ENCODE data around the gene ITFG1.

The ITFG1 gene

DNA sequence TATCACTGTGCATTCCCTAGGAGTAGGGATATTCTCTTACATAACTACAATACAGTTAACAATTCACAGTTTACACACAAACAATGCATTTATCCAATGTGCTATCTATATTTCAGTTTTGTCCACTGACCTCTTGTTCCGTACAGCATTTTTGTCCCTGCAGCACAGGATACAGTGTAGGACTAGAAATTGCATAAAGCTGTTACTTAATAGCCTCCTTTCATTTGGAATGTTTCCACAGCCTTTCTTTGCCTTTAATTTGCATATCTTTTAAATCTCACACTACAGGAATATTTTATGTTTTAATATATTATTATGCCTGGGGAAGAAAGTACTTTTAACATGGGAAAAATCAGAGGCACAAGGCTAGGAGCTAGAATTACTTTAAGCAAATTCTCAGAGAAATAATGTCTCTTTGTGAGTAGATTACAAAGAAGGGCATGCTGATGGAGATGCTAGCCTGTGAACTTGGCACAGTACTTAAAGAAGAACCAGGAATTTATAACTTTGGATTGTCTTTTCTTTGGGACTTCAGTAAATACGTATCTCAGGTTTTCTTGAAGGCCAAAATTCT, 144.3 kb downstream of the ITFG1 start:
- no peak overlapping the region for H3K27ac Mint-ChIP-seq

DNA sequence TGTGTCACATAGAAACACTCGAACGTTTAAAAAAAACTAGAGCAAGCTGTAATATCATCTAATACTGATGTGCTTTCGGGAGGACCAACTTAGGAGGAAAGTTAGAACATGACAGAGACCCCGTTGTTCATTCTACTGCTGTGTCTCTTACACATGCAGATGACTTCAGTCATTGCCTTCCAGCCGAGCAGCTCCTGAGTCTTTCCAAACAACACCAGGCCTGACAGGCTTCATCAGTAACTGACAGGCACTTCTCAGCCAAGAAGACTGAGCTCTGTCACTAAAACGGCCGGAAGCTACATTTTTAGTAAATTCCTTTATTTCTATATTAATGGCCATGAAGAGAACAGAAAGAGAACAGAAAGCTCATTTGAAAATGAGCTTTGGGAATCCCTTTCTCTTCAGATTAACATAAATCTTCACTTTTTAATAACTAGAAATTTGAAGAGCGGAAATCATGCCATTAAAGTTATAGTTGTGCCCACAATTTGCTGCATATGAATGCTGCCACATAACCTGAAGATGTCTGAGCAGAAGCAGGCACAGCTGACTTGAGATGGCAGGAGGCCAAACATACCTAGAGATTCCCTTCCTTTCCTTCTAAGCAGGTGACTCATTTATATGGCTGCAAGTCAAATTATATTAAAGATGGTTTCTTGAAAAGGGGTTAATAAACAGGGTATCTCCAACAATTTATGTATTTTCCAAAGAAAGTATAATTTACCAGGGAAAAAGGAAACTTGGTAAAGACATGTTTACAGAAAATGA, 148.9 kb downstream of the ITFG1 start:
- Mint-ChIP-seq H3K4me1 (ENCODE audit: low read depth) (no peaks in the 10 kb centered on the region), H3K27me3 (no peaks in the 10 kb centered on the region), H3K36me3 (ENCODE audit: low read depth) (peaks cover 13% of the 10 kb centered on the region), H3K9me3 (no peaks in the 10 kb centered on the region), H3K4me3 (no peak overlapping the region), H3K27ac (no peak overlapping the region)
- intact Hi-C loops (cut with micrococcal nuclease) = no loop called here

More for the DNA sequence above, 144.3 kb downstream of the ITFG1 start:
- H3K27me3 Mint-ChIP-seq = no peaks in the 10 kb centered on the region
- H3K4me1 Mint-ChIP-seq (ENCODE audit: low read depth) = no peaks in the 10 kb centered on the region
- no peak overlapping the region for H3K4me3 Mint-ChIP-seq
- no peaks in the 10 kb centered on the region for H3K9me3 Mint-ChIP-seq
- intact Hi-C loops (cut with micrococcal nuclease) = no loop called here
- H3K36me3 Mint-ChIP-seq (ENCODE audit: low read depth) = no peaks in the 10 kb centered on the region

DNA sequence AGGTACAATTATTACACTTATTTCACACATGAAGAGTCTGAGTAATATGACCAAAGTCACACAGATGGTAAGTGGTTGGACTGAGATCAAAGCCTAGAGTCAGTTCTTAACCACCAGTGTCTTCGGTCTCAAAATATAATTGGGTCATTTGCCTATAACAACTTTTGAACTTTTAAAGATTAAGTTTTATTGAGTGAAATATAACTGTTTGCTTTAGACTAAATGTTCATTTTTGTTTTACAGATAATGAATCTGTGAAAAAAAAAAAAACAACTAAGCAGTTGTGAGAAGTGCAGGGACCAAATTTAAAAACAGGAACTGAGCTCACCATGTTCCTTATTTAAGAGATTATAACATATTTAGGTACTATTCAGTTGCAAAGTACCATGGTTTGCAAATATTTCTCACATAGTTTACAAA, 150.1 kb downstream of the ITFG1 start:
- H3K9me3 Mint-ChIP-seq = no peaks in the 10 kb centered on the region
- intact Hi-C loops (cut with micrococcal nuclease) = no loop called here
- no peaks in the 10 kb centered on the region for H3K27me3 Mint-ChIP-seq
- no peak overlapping the region for H3K4me3 Mint-ChIP-seq
- H3K4me1 Mint-ChIP-seq (ENCODE audit: low read depth) = no peaks in the 10 kb centered on the region
- H3K27ac Mint-ChIP-seq = no peak overlapping the region
- peaks cover 15% of the 10 kb centered on the region for H3K36me3 Mint-ChIP-seq (ENCODE audit: low read depth)

DNA sequence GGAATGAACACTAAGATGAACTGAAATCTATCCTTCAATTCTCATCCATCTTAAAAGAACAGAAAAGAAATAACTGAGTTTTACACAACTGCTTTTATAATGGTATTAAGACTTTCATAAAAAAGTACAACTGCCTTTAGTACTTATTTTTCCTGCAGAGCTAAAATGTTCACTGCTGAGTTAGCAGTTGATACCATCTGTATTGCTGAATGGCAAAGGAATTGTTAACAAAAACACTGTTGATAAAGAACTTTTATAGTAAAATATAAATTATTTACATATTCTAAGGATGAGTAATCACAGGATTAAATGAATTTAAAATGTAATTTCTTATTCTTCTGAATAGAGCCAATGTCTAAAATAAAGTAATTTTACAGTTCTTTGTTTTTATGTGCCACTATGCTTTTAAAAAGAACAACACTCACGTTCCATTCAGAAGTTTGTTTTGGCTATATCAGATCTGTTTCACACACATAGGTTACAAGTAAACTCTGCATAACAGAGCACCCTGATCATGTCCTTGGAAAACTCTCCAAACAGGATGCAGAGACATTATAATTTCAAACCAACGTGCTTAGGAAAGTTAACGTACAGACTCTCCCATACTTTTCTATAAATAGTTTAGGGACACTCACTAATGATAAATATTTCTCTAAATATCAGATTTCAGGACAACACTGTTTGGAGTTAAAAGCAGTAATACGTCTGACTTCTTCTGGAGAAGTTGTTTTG, 151.1 kb downstream of the ITFG1 start:
- intact Hi-C loops (cut with micrococcal nuclease) = no loop called here
- peaks cover 24% of the 10 kb centered on the region for H3K36me3 Mint-ChIP-seq (ENCODE audit: low read depth)
- no peaks in the 10 kb centered on the region for H3K27me3 Mint-ChIP-seq
- H3K9me3 Mint-ChIP-seq = no peaks in the 10 kb centered on the region
- no peak overlapping the region for H3K27ac Mint-ChIP-seq
- no peak overlapping the region for H3K4me3 Mint-ChIP-seq
- no peaks in the 10 kb centered on the region for H3K4me1 Mint-ChIP-seq (ENCODE audit: low read depth)

DNA sequence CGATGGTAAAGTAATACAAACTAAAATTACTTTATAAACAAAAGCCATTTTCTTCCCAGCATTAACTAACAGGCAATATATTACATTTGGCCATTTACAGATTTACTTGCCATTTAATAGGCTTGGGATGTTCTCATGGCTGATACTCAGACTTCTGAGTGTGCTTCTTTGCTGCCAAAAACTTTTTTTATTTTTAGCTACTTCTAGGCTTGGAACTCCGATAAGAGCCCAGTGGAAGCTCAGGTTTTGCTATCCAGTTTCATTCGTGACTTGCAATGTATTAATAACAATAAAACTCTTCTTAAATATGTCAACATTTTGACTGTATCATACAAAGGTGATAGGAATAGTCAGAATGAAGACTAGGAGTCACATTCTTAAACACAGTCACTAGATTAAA, 152.3 kb downstream of the ITFG1 start:
- Mint-ChIP-seq H3K36me3 (ENCODE audit: low read depth) (peaks cover 30% of the 10 kb centered on the region), H3K4me1 (ENCODE audit: low read depth) (no peaks in the 10 kb centered on the region), H3K4me3 (no peak overlapping the region), H3K27ac (no peak overlapping the region), H3K9me3 (no peaks in the 10 kb centered on the region), H3K27me3 (no peaks in the 10 kb centered on the region)
- intact Hi-C loops (cut with micrococcal nuclease) = no loop called here

DNA sequence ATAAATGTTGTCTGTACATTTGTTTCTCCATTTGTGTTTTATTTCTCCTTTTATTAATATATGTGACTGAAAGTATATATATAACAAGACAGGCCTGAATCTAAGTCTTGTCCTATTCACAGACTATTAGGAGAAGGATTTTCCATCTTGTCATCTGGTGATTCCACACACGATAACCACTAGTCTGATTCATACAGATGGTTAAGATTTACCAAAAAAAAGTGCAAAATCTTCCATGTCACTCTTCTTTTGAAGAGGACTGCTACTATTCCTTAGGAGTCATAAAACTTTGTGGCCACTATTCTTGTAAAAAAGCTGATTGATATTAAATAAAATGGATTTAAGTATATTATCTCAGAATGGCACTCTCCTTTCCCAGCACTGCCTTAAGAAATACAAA, 156.3 kb downstream of the ITFG1 start:
- Mint-ChIP-seq H3K4me3 (no peak overlapping the region), H3K27ac (no peak overlapping the region)

DNA sequence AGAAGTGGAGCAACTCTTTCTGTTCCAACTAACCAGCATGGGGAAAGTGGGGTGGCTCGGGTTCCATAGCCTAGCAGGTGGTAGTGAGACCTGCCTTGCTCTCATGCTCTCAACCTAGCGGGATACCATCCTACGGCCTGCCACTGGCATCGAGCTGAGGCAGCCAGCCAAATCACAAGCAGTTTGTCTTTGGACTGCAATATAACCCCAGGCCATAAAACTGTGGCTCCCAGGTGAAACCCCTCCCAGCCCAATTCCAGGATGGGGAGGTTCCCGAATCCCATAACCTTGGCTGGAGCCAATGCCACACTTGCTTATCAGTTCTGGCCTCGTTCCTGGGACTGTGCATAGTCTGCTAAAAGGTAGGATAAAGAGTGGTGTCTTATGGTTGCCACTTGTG, 161.3 kb downstream of the ITFG1 start:
- intact Hi-C loops (cut with micrococcal nuclease) = no loop called here
- Mint-ChIP-seq H3K4me1 (ENCODE audit: low read depth) (peaks cover 6% of the 10 kb centered on the region), H3K27ac (no peak overlapping the region), H3K27me3 (no peaks in the 10 kb centered on the region), H3K4me3 (no peak overlapping the region), H3K36me3 (ENCODE audit: low read depth) (peaks cover 53% of the 10 kb centered on the region), H3K9me3 (peaks cover 45% of the 10 kb centered on the region)

More for the DNA sequence above, 156.3 kb downstream of the ITFG1 start:
- H3K36me3 Mint-ChIP-seq (ENCODE audit: low read depth) = peaks cover 47% of the 10 kb centered on the region
- no peaks in the 10 kb centered on the region for H3K27me3 Mint-ChIP-seq
- peaks cover under 1% of the 10 kb centered on the region for H3K9me3 Mint-ChIP-seq
- intact Hi-C loops (cut with micrococcal nuclease) = no loop called here
- H3K4me1 Mint-ChIP-seq (ENCODE audit: low read depth) = peaks cover 6% of the 10 kb centered on the region

DNA sequence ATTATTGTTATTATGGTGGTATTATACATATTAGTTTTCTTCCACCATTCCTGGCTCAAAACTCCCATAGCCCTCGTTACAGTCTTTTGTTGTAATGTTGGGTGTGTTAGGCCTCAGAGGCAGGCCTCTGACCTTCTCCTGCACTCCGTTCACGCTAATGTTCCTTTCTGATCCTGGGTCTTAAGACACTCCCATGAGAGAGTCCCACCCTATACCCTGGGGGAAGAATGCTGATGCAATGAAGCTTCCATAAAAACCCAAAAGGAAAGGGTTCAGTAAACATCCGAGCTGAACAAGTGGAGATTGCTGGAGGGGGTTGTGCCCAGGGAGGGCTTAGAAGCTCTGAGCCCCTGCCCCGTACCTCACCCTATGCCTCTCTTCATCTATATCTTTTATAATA, 175.9 kb downstream of the ITFG1 start:
- Mint-ChIP-seq H3K4me1 (ENCODE audit: low read depth) (no peaks in the 10 kb centered on the region), H3K36me3 (ENCODE audit: low read depth) (peaks cover 28% of the 10 kb centered on the region), H3K27me3 (no peaks in the 10 kb centered on the region), H3K27ac (no peak overlapping the region), H3K9me3 (peaks cover 9% of the 10 kb centered on the region), H3K4me3 (no peak overlapping the region)
- intact Hi-C loops (cut with micrococcal nuclease) = no loop called here

DNA sequence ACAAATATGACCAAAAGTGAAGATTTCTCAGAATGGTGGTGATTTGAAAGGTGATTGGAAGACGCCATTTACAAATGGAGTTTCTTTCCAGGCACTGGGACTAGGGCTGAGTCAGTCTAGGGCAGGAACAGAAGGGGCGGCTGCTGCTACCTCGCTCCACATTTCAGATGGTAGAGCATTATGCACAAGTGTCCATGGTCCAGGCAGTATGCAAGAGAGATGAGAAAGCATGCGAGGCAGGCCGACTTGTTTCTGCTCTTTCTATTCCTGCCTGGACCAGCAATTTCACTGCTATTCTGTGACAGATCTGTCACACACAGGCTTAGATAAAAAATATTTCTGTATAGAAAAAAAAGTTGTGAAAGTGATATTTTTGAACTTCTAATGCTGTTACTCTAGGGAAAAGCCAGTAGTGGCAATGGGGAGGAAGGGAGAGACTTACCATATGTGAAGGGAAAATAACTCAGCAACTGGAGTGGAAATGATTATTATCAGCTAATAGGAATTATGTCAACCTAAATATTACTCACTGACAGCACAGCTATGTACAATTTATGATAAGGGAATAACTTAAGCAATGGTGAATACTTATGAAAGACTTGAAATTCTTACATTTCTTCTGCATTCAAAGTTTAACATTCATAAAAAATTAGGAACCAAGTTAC, 182.4 kb downstream of the ITFG1 start:
- Mint-ChIP-seq H3K4me3 (no peak overlapping the region), H3K9me3 (no peaks in the 10 kb centered on the region), H3K4me1 (ENCODE audit: low read depth) (no peaks in the 10 kb centered on the region), H3K27ac (no peak overlapping the region), H3K36me3 (ENCODE audit: low read depth) (peaks cover 9% of the 10 kb centered on the region), H3K27me3 (no peaks in the 10 kb centered on the region)
- intact Hi-C loops (cut with micrococcal nuclease) = no loop called here

DNA sequence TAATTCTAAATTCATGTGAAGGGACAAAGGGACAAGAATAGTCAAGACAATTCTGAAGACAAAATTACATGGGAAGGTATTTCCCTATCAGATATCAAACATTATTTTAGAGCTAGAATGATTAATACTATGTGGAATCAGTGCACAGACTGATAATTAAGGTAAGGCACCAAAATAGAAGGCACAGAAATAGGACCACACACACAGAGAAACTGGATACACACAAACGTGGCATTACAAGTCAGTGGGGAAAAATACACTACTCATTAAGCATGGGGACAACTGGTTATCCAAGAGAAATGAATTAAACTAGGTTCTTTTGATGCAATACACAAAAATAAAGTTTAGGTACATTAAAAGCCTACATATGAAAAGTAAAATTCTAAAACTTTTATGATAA, 184.3 kb downstream of the ITFG1 start:
- H3K9me3 Mint-ChIP-seq = no peaks in the 10 kb centered on the region
- H3K36me3 Mint-ChIP-seq (ENCODE audit: low read depth) = peaks cover 14% of the 10 kb centered on the region
- H3K4me1 Mint-ChIP-seq (ENCODE audit: low read depth) = no peaks in the 10 kb centered on the region
- no peak overlapping the region for H3K27ac Mint-ChIP-seq
- no peaks in the 10 kb centered on the region for H3K27me3 Mint-ChIP-seq
- intact Hi-C loops (cut with micrococcal nuclease) = no loop called here
- H3K4me3 Mint-ChIP-seq = no peak overlapping the region

DNA sequence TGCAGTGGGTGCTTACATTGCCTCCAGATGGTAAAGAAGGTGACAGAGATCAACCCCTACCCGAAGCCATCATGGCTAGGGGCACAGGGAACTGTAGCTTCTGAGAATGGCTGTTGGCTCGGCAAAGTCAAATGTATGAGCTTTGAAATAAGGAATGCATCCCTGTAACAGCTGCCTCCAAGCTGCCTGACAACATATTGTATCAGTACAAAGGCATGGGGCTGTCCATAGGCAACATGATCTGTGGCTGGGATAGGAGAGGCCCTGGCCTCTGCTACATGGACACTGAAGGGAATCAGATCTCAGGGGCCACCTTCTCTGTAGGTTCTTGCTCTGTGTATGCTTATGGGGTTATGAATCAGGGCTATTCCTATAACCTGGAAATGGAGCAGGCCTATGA, 197.9 kb downstream of the ITFG1 start:
- no peak overlapping the region for H3K4me3 Mint-ChIP-seq
- no peak overlapping the region for H3K27ac Mint-ChIP-seq
- H3K36me3 Mint-ChIP-seq (ENCODE audit: low read depth) = peaks cover 30% of the 10 kb centered on the region
- intact Hi-C loops (cut with micrococcal nuclease) = no loop called here
- H3K27me3 Mint-ChIP-seq = no peaks in the 10 kb centered on the region
- H3K4me1 Mint-ChIP-seq (ENCODE audit: low read depth) = no peaks in the 10 kb centered on the region
- H3K9me3 Mint-ChIP-seq = no peaks in the 10 kb centered on the region

DNA sequence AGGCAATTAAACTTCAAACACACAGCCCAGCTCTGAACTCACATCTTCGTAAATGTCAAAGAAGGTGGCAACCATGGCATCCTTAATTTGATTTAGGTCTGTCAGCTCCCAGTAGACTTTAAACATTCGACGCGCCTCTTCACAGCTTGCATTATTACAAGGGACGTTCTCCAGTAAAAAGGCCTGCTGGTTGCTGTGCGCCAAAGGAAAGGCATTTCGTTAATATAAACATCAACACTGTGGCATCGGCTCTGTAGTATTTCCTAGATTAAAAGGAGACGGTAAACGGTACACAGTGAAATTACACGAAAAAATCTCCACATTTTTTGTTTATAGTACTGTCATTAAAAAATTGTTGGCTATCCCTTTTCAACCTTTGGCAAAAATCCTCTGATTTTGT, 200.4 kb downstream of the ITFG1 start:
- H3K4me1 Mint-ChIP-seq (ENCODE audit: low read depth) = no peaks in the 10 kb centered on the region
- H3K27me3 Mint-ChIP-seq = no peaks in the 10 kb centered on the region
- no peaks in the 10 kb centered on the region for H3K9me3 Mint-ChIP-seq
- no peak overlapping the region for H3K4me3 Mint-ChIP-seq
- H3K36me3 Mint-ChIP-seq (ENCODE audit: low read depth) = peaks cover 50% of the 10 kb centered on the region
- intact Hi-C loops (cut with micrococcal nuclease) = no loop called here
- no peak overlapping the region for H3K27ac Mint-ChIP-seq

DNA sequence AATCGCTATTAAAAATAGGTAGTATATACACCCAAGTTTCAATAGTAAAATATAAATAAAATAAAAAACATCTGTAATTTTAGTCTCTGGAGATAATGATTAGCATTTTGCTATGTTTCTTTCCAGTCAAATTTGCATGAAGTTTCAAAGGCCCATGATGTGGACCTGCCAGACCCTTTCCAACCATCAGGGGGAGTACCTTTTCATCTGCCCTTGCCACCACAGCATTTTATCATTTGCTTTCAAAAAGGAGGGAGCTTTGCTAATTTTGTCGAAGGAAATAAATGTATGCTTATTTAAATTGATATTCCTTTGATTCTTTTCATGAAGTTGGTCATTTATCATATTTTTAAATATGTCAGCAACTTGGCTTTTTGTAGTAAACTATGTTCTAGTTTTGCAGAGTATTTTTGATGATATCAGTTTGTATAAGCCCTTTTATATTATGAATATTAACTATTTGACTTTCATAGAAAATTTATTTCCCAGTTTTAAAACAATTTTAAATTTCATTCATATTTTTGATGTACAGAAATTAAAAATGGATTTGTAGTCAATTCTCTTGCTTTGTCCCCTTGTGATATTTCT, 201.9 kb downstream of the ITFG1 start:
- no peaks in the 10 kb centered on the region for H3K27me3 Mint-ChIP-seq
- intact Hi-C loops (cut with micrococcal nuclease) = no loop called here
- H3K9me3 Mint-ChIP-seq = no peaks in the 10 kb centered on the region
- no peak overlapping the region for H3K27ac Mint-ChIP-seq
- peaks cover 52% of the 10 kb centered on the region for H3K36me3 Mint-ChIP-seq (ENCODE audit: low read depth)
- H3K4me1 Mint-ChIP-seq (ENCODE audit: low read depth) = no peaks in the 10 kb centered on the region
- H3K4me3 Mint-ChIP-seq = no peak overlapping the region

DNA sequence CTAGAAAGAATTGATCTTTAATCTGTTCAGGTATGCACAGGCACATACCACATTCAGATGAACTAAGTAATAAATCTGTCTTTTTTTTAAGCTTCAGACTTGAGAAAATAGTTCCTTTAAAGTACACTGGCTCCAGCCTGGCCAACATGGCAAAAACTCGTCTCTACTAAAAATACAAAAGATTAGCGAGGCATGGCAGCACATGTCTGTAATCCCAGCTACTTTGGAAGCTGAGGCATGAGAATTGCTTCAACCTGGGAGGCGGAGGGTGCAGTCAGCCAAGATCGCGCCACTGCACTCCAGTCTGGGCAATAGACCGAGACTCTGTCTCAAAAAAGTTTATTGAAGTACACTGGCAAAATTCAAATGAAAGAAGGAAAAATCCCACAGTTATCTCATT, 206.1 kb downstream of the ITFG1 start:
- H3K27me3 Mint-ChIP-seq = no peaks in the 10 kb centered on the region
- no peaks in the 10 kb centered on the region for H3K4me1 Mint-ChIP-seq (ENCODE audit: low read depth)
- intact Hi-C loops (cut with micrococcal nuclease) = no loop called here
- no peak overlapping the region for H3K27ac Mint-ChIP-seq
- H3K4me3 Mint-ChIP-seq = no peak overlapping the region
- H3K9me3 Mint-ChIP-seq = no peaks in the 10 kb centered on the region
- peaks cover 30% of the 10 kb centered on the region for H3K36me3 Mint-ChIP-seq (ENCODE audit: low read depth)
